GM12872 (cell line): Measurements from ENCODE around the gene GTF3A.

Experiments used
- TF ChIP-seq, protein P1 (sequence below): IDR thresholded peaks from 3 replicates; pipeline ENCODE4 v1.5.1; 2011; ENCODE audit warnings: low read depth, mild to moderate bottlenecking, low read length, moderate library complexity; ENCODE audit not compliant: insufficient read depth

GTF3A gene

GRCh38 chr13:27424246-27425157 lies at the start of gene GTF3A:
TSS of gene GTF3A (plus strand) at chr13:27424619.
- TF ChIP-seq, protein P1, sequence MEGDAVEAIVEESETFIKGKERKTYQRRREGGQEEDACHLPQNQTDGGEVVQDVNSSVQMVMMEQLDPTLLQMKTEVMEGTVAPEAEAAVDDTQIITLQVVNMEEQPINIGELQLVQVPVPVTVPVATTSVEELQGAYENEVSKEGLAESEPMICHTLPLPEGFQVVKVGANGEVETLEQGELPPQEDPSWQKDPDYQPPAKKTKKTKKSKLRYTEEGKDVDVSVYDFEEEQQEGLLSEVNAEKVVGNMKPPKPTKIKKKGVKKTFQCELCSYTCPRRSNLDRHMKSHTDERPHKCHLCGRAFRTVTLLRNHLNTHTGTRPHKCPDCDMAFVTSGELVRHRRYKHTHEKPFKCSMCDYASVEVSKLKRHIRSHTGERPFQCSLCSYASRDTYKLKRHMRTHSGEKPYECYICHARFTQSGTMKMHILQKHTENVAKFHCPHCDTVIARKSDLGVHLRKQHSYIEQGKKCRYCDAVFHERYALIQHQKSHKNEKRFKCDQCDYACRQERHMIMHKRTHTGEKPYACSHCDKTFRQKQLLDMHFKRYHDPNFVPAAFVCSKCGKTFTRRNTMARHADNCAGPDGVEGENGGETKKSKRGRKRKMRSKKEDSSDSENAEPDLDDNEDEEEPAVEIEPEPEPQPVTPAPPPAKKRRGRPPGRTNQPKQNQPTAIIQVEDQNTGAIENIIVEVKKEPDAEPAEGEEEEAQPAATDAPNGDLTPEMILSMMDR: no peak

GRCh38 chr13:27374650-27375049 lies 49.8 kb upstream of the GTF3A start:
- TF ChIP-seq, protein P1: peak; percentile 76

DNA sequence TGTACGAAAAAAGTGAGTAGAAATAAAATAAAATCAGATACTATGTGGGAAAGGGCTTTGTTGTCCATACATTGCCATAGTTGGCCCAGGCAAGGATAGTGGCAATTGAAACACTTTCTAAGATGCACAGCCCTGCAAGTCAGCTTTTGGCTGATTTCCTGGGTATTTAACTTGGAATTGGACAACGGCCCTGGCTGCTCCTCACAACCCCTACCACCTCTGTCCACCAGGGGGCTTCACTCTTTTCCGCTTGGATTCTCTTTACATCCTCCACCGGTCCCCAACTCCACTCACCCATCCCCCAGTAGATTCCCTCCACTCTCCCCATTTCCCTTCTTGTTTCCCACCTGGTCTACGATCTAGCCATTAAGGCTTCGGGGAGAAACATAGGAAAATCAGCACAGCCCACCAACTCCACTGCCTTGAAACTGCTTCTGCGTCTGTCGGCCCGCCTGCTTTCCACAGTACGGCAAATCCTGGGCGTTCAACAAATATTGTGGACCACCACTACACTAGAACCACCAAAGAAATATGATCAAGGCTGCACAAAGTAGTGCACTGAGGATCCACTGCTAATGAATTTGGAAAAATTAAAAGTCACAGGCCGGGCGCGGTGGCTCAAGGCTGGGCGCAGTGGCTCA lies 48.6 kb upstream of the GTF3A start:
- TF ChIP-seq, protein P1: peak; percentile 93

- TF ChIP-seq, protein P1: no peak
Measured at GRCh38 chr13:27379126-27379525, 45.3 kb upstream of the GTF3A start.

- TF ChIP-seq, protein P1: peak; percentile 75
Measured at GRCh38 chr13:27379694-27380641, 44.5 kb upstream of the GTF3A start.

GRCh38 chr13:27381601-27382000 lies 42.8 kb upstream of the GTF3A start:
- TF ChIP-seq, protein P1: no peak
